NCI-H128 (cell line): ENCODE measurements around the gene MANEA.
A peak's percentile ranks its signal among the peaks of the same experiment; 100 is the strongest.
"Not testable (repeated sequence)": the region's sequence is repeated elsewhere in the genome, so short reads cannot be mapped to it uniquely, and the experiment has no call there.

ENCODE experiments used
- DNase-seq: peaks from one replicate; lab custom pipeline; 2025; ENCODE audit not compliant: unreplicated experiment; lab: John Stamatoyannopoulos, UW

Gene MANEA

GRCh38 chr6:95584226-95584625 is 6.9 kb downstream of the MANEA start:
- not testable (repeated sequence) for DNase-seq

GRCh38 chr6:95587989-95588388 is 10.7 kb downstream of the MANEA start:
- DNase-seq, result no peak

GRCh38 chr6:95589067-95589466 is 11.7 kb downstream of the MANEA start:
- DNase-seq, result no peak

- no peak for DNase-seq
Measured at GRCh38 chr6:95589826-95590570, 12.7 kb downstream of the MANEA start.

GRCh38 chr6:95593025-95593424 is 15.7 kb downstream of the MANEA start:
- DNase-seq, result no peak

GRCh38 chr6:95596021-95596420 is 18.7 kb downstream of the MANEA start:
- no peak for DNase-seq

- no peak for DNase-seq
Measured at GRCh38 chr6:95599706-95600105, 22.4 kb downstream of the MANEA start.

GRCh38 chr6:95601133-95601532 is 23.8 kb downstream of the MANEA start:
- no peak for DNase-seq

GRCh38 chr6:95614094-95614493 is 36.8 kb downstream of the MANEA start:
- DNase-seq, result no peak

- DNase-seq, result peak; percentile 21
Measured at GRCh38 chr6:95629551-95629950, 52.2 kb downstream of the MANEA start.

- DNase-seq, result no peak
Measured at GRCh38 chr6:95636552-95637431, 59.5 kb downstream of the MANEA start.

- DNase-seq, result no peak
Measured at GRCh38 chr6:95648636-95649035, 71.3 kb downstream of the MANEA start.

- DNase-seq, result no peak
Measured at GRCh38 chr6:95649451-95649850, 72.1 kb downstream of the MANEA start.

- DNase-seq, result no peak
Measured at GRCh38 chr6:95654176-95654575, 76.8 kb downstream of the MANEA start.

GRCh38 chr6:95658886-95659285 is 81.6 kb downstream of the MANEA start:
- DNase-seq, result no peak
